HPDE6-E6E7 (cell line): ENCODE results near the gene TARBP1.
"Not testable (repeated sequence)": the region's sequence is repeated elsewhere in the genome, so short reads cannot be mapped to it uniquely, and the experiment has no call there.

Experiments
- DNase-seq: peaks from one replicate; pipeline ENCODE4 v3.0.0; 2011; ENCODE audit warnings: missing footprints; ENCODE audit errors: extremely low spot score

Gene TARBP1, protein sequence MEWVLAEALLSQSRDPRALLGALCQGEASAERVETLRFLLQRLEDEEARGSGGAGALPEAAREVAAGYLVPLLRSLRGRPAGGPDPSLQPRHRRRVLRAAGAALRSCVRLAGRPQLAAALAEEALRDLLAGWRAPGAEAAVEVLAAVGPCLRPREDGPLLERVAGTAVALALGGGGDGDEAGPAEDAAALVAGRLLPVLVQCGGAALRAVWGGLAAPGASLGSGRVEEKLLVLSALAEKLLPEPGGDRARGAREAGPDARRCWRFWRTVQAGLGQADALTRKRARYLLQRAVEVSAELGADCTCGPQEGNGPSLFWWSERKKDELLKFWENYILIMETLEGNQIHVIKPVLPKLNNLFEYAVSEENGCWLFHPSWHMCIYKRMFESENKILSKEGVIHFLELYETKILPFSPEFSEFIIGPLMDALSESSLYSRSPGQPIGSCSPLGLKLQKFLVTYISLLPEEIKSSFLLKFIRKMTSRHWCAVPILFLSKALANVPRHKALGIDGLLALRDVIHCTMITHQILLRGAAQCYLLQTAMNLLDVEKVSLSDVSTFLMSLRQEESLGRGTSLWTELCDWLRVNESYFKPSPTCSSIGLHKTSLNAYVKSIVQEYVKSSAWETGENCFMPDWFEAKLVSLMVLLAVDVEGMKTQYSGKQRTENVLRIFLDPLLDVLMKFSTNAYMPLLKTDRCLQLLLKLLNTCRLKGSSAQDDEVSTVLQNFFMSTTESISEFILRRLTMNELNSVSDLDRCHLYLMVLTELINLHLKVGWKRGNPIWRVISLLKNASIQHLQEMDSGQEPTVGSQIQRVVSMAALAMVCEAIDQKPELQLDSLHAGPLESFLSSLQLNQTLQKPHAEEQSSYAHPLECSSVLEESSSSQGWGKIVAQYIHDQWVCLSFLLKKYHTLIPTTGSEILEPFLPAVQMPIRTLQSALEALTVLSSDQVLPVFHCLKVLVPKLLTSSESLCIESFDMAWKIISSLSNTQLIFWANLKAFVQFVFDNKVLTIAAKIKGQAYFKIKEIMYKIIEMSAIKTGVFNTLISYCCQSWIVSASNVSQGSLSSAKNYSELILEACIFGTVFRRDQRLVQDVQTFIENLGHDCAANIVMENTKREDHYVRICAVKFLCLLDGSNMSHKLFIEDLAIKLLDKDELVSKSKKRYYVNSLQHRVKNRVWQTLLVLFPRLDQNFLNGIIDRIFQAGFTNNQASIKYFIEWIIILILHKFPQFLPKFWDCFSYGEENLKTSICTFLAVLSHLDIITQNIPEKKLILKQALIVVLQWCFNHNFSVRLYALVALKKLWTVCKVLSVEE (N-terminal part only)

DNA sequence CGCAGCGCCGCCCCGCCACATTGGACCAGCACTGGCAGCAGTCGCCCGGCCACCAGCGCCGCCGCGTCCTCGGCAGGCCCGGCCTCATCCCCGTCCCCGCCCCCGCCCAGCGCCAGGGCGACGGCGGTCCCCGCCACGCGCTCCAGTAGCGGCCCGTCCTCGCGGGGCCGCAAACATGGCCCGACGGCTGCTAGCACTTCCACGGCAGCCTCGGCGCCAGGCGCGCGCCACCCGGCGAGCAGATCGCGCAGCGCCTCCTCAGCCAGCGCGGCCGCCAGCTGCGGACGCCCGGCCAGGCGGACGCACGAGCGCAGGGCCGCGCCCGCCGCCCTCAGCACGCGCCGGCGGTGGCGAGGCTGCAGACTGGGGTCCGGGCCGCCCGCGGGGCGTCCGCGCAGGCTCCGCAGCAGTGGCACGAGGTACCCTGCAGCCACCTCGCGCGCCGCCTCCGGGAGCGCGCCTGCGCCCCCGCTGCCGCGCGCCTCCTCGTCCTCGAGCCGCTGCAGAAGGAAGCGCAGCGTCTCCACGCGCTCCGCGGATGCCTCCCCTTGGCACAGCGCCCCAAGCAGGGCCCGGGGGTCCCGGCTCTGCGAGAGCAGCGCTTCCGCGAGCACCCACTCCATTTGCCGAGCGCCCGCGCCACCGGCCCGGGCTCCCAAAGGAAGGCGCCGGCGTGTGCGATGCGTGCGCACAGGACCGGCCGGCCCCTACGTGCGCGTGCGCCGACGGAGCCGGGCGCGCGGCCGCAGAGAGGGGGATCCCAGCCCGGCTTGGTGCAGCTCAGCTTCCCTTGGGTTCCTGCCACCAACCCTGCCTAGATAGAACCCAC lies at the start of gene TARBP1:
TSS of gene TARBP1 (minus strand) at position 699 of the 829 bp plus-strand sequence. CDS start at position 623, 76 bp downstream.
- DNase-seq: peak; percentile 67

DNA sequence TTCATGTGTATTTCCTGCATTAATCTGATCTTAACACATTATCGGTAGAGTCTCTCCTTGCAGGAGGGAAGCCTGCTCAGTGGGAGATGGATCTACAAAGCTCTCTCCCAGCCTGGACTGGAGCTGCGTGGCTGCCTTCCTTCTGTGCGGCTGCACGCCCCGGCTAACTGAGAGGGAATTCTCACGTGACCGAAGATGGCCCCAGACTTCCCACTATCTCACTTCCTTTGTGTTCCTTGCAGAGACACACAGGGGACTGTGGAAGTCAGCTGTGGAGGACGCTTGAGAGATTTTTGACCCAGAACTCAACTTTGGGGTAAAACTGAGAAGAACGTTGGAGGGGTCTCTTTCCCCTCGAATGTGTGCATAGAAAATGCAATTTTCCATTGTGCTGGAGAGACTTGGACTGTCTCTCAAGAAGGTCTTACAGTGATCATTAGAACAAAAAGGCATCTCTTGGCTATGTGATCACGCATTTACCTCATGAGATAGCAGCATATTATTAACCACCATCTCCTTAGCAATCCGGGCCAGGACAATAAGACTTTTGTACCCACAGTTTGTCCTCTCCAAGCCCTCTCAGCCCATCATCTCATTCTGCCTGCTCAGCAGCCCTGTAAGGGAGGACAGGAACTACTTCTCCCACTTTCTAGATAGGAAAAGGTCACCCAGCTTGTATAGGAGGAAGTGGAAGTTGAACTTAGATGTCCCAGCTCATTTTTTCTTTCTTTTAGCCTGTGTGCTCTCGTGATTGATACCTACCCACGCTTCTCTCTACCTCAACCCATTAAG lies 49.3 kb upstream of the TARBP1 start:
- DNase-seq: no peak

DNA sequence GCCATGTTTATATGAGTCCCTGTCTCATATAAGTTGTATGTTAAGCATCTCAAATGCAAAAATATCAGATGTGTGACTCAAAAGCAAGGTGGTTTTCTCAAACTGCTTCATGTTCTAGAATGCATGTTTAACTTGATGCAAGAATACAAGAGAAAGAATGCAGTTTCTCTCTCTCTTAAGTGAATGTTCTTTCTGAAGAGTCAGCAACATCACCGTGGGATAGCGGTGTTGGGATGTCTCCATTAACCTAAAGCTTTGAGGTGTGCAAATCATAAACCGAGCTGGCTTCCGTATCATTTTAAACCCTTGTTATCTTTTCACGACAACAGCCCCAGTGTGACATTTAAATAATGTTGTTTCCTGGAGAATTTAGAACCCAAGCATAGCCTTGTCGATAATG lies 48.4 kb upstream of the TARBP1 start:
- no peak for DNase-seq

DNA sequence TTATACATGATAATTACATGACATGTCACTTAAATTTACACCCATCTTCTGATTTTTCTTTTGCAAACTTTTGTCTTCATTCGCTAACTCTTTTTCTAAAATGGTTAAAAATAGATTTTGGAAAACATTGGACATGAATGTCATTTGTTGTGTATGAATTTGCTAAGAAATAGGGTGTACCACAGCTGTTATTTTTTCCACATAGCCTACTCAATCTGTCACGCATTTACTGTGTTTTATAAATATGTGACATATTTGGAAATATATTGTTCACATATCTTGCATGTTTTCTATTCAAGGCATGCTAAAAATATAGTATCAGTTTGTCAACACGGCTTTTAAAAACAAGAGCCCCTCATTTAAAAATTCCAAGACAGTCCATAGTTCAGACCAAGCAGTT lies 47.9 kb upstream of the TARBP1 start:
- DNase-seq: no peak

DNA sequence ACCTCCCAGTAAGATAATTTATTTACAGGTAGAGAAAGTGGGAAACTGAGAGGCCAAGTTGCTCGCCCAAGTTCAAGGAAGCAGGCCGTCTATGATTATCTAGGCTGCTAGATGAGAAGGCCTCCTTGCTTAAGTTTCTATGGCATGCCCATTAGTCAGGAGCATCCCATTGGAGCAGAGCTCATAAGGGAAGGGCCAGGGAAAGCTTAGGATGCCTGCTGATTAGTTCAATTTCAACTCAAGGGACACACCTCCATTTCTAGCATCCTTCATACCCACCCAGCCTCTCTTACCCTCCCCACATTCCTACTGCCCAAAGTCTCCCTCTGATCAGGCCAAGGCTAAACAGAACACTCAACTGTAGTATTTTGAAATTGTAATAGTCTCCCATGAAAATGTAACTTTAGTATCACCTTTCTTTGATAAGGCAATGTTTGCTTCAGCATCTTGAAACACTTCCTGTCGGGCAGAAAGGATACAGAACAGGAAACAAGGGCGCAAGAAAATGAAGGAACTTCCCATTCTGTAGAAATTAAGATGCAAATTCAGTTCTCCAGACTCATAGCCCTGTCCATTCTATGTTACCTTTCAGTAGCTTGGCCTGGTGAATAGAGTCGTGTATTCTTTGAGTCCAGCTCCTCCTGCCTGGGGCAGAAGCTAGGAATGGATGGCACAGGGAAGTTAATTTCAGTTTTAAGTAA lies 46.3 kb upstream of the TARBP1 start:
- no peak for DNase-seq

DNA sequence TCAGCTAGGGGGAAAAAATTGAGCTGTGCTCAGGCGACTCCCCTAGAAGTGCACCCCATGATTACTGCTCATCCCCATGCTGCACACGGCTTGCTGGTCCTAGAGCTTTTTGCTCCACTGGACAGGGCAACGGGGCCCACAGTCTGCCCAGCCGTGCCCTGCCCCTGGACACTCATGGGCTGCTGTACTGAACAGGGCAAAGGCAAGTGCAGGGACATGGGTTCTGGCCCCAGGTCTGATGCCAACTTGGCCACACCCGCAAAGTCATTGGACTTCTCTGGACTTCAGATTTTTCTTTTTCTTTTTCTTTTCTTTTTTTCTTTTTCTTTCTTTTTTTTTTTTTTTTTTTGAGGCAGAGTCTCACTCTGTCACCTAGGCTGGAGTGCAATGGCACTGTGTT lies 42.9 kb upstream of the TARBP1 start:
- no peak for DNase-seq

DNA sequence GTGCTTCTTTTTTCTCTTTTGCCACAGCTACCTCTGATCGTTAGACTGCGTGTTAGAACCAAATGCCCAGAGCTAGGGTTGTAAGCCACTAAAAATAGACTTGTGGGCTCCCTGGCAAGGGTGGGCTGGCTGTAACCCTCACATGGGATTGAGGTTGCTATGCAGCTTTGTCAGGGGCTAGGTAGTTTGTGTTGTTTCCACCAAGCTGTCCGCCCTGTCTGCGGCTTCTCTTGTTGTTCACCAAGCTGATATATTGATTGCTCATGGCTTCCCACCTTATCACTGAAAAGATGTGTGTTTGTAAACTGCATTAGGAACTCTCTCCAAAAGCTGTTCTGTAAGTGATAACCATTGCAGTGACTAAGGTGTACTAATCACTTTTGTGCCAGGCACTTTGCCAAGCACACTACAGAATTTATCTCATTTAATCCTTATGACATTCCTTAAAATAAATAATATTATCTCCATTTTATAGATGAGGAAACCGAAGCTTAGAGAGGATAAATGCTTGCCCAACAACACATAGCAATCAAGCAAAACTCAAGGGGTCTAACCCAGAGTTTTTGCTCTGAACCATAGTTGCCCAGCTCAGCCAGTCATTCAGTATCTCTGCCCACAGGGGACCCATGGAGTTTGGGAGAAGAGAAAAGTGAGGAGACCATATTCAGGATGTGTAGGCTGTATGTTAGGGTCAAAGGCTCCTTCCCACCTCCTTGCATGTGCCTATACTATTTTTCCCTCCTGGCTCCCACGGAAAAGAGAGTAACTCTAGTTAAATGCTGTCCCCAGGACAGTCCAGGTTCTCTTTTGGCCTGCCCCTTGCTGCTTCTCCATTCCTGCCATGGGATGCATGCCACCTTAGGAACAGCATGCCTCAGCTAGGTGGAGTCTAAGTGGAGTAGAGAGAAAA lies 42.2 kb upstream of the TARBP1 start:
- no peak for DNase-seq

DNA sequence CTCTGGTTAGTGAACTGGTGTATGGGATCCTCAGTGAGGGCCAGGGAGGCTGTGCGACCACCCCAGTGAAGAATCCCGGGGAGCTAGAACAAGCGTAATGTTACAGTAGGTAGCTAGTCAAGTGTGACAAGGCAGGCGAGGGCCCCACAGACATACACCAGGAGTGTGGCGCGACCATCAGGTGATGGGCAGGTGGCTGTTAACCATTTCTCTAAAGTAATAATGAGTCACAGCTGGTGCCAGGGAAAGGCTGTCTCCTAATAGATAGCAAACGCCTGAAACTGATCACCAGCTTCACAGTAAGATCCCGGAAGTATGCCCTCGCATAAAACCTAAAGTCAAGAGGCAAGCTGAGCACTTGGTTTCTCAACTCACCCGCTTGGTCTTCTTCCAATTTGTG lies 40.5 kb upstream of the TARBP1 start:
- no peak for DNase-seq

DNA sequence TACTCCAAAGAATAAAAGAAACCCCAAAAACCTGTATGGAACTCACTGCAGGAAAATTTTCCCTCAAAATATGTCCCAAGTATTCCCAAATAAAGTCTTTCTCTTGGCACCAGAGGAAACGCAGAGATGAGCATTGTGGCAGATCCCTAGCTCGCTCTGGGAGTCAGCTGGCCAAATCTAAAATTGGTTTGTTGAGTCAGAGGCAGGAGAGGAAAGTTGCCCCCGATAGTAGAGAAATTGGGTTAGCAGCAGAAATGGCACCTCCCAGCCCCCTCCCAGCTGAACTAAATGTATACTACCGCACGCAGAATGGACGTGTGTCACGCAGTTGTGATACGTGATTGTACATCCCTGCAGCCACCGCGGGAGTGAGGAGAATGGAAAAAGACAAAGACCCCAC lies 39.9 kb upstream of the TARBP1 start:
- DNase-seq: no peak

DNA sequence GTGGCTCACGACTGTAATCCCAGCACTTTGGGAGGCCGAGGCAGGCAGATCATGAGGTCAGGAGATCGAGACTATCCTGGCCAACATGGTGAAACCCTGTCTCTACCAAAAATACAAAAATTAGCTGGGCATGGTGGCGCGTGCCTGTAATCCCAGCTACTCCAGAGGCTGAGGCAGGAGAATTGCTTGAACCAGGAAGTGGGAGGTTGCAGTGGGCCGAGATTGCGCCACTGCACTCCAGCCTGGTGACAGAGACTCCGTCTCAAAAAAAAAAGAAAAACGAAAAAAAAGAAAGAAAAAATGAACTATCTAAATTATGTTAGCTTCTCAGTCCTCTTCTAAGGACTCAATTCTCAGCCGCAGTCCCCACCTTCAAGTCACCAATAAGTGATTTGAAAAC lies 39.1 kb upstream of the TARBP1 start:
- not testable (repeated sequence) for DNase-seq

DNA sequence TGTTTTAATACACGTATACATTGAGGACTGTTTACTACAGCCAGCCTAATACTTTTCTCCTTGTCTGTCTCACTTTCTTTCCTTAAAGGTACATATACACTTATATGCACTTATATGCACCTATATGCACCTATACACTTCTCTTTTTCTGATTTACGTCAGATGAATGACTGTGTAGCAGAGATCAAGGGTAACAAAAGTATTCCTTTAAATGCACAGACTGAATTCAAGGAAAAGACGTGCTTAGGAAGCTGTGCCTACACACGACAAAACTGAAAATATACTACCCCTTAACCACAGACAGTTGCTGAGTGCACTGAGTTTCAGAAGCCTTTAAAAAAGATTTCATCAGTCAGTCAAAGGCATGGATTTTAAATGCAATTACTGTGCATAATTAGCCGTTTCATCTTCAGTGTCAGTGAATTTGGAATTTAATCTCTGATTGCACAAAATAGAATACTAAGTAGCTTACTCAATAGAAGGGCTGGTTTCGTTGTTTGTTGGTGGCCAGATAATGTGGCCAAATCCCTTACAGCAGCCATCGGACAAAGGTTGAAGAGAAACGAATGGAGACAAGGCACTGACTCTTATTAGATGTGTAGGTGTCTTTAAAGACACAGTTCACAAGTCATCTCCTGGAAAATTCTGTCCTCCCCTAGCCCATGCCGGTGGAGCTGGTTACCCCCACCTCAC lies 38.3 kb upstream of the TARBP1 start:
- DNase-seq: no peak

DNA sequence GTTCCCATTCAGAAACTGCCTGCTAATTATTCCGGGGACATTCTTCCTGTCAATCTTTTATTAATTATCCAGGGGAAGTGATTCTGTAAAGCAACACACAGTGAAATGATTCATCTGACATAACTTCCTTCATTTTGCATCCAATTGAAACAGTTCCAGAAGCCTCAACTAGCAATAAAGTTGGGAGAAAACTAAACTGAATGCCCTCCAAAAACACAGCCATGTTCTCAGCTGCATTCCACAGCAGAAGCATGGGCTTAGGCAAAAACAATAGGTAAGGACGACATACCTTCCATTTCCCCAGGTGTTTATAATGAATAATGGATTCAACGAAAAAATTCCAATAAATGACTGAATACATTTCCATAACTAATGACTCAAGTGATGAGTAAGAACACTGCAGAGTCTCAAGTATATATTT lies 36.9 kb upstream of the TARBP1 start:
- DNase-seq: no peak

DNA sequence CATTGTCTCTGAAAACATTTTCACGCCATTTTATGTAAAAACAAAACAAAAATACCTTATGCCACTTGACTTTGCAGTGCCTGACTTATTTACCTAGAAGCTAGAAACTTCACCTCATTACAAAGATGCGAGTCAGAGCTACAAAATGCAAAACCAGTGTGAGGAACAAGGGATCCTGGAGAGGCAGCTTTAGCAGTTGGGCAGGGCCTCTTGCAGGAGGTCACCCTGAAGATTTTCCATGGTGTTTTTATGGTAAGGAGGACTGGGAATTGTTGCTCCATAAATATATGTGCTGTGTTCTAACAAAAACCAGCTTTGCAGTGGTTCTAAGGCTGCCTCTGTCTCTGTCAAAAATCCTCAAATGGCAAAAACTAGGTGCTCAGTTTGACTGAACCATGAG lies 36.4 kb upstream of the TARBP1 start:
- peak; percentile 27 for DNase-seq

DNA sequence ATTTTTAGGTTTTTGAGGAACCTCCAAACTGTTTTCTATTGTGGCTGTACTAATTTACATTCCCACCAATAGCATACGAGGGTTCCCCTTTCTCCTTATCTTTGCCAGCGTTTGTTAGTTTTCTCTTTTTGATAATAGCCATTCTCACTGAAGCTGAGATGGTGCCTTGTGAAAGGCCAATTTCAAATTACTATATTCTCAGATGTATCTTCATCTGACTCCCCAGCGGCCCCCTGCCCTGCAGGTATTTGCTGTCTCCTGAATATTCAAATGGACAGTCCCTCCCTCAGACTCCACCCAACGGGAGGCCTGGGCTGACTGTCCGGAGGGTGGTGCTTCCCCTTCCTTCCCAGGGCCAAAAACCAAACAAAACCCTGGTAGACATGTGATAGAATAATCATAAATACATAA lies 33.5 kb upstream of the TARBP1 start:
- DNase-seq: no peak

DNA sequence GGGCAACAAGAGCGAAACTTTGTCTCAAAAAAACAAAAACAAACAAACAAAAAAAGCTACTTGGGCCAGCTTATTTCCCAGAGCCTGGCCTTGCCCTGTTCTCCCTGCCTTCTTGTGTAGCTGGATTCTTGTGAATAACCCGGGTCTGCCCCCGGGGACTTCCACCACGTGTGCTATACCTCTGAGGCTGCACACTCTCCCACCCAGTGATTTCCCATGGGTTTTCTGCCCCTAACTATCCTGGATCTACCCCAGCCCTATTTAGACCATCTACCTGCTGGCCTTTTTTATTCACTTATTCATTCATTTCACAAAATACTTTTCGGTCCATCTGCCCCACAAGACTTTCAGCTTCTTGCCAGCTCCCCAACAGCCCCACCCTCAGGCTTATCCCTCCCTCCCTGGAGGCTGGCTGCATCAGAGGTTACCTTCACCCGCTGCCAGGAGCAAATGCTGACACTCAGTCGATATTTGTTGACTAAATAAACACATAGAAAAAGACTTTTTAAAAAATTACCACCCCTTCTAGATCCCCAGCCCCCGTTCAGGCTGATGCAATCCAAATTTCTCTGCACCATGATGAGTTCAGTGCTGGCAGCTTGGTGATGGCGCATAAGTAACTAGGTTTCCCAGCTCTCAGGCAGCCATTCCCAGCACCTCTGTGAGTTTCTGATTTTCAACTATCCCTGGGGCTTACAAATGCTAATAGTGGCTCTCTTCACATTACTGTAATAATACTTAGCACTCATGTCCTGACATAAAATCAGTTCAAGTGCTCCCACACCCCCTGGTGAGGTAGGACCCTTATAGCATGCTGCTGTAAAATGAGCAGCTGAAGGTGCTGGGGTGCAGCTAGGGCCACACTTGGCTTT lies 30.7 kb upstream of the TARBP1 start:
- DNase-seq: no peak

DNA sequence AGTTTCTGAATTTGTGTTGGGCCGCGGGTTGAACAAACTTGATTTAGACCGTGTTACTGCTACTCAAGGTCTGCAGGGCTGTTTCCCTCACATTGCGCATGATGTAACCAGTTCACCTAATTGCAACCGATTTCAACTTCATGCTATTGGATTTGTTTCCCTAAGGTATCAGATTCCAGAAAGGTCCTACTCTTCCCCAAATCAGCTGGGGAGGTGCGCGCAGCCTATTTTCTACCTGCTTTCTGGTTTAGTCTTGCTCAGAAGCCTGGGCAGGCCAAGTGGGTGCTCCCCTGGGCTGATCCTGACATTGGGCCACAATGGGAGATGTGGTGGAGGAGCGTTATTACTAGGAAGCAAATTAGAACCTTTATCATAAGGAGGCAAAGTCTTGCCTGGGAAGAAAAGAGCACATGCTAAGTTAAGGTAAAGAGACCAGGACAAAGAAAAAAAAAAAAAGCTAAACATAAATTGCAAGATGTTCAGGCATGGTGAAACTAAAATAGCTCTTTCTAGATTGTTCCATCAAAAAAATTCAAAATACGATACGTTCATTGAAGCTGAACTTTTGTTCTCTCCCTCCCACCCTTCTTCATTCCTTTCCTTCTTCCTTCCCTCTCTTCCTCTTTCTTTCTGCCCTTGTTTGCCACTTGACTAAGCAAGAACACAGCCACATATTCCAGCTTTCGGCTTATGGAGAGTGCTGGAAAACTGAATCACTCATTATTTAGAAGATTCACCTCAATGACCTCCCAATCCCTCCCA lies 28.8 kb upstream of the TARBP1 start:
- DNase-seq: no peak
